K562 (cell line): ENCODE measurements around the gene CPED1. TPM values are rescaled to one million over a fixed set of nuclear protein-coding genes. Genes with fewer than 3 reads are reported as not detected.

ENCODE experiments used
- CHD7 ChIP-seq: fragments of 200-600 bp; sonication (generic); IDR thresholded peaks from one replicate; pipeline ENCODE4 v1.6.1; 2012; ENCODE audit warnings: mild to moderate bottlenecking, low read depth, low read length, inconsistent platforms
- KDM2B ChIP-seq: fragments of 250-450 bp; sonication (Bioruptor Pico); IDR thresholded peaks from 2 replicates; pipeline ENCODE4 v1.8.0; 2021; ENCODE audit warnings: mild to moderate bottlenecking, moderate library complexity
- polyA plus RNA-seq, 8 experiments: library from polyadenylated mRNA; depleted of rRNA in 4 of 8; stranded (reverse) in 5 of 8; unstranded in 3 of 8; fragments of >200 nt; fragmentation: Nextera tagmentation in 2 of 8; fragmentation: Illumina TruSeq in 1 of 8; extraction: Ambion mirVana in 2 of 8; extraction: Trizol in 1 of 8; gene quantifications; 2 replicates each; pipeline versions ENCODE4 v1.2.1 to v1.2.3, GENCODE V29; 2011 to 2014; ENCODE audit warnings: inconsistent platforms in 1 of 8, missing spikeins in 1 of 8
- total RNA-seq, 7 experiments: library from RNA; depleted of rRNA in 6 of 7; stranded (reverse); fragments of >200 nt in 6 of 7; fragmentation: Illumina TruSeq in 2 of 7; extraction: Trizol in 2 of 7; gene quantifications; 2 replicates each; pipeline versions ENCODE4 v1.2.1 to v1.2.3, GENCODE V29; 2011 to 2021; ENCODE audit warnings: low replicate concordance in 1 of 7

The CPED1 gene
- total and polyA plus RNA-seq, 9 of the 15 experiments (the other 6 are each of a cell fraction or from before 2014, with no cell fraction given), result 195 to 393 (median 290) TPM

- TF ChIP-seq CHD7, result peak; percentile 28
- TF ChIP-seq KDM2B (CRISPR knock-in tag), result no peak
- TF ChIP-seq, all 486 proteins: peak for 116
Observed at GRCh38 chr7:120987683-120988590, 574 bp upstream of the CPED1 start (continued).
